Lower leg skin (tissue), 3 donors: Measurements from ENCODE around the gene HNRNPAB.

Source experiments
- CTCF ChIP-seq, 3 donors: fragments of 450-650 bp; IDR thresholded peaks; one replicate each; pipeline ENCODE4 v1.5.1; 2016; ENCODE audit warnings: antibody characterized with exemption in 3 of 3, mild to moderate bottlenecking in 3 of 3, moderate library complexity in 2 of 3
- POLR2A ChIP-seq, 2 donors: fragments of 450-650 bp; IDR thresholded peaks; one replicate each; pipeline ENCODE4 v1.6.1; 2016 to 2017; ENCODE audit warnings: antibody characterized with exemption in 2 of 2, mild to moderate bottlenecking in 1 of 2, moderate library complexity in 1 of 2

GRCh38 chr5:178245389-178245788 lies 41.1 kb downstream of the HNRNPAB start:
- TF ChIP-seq CTCF (IDR thresholded peaks at IDR 0.05) = no peak
- TF ChIP-seq POLR2A (IDR thresholded peaks at IDR 0.05) = no peak
